Measurements from ENCODE around the gene SYCE1L.

DNA sequence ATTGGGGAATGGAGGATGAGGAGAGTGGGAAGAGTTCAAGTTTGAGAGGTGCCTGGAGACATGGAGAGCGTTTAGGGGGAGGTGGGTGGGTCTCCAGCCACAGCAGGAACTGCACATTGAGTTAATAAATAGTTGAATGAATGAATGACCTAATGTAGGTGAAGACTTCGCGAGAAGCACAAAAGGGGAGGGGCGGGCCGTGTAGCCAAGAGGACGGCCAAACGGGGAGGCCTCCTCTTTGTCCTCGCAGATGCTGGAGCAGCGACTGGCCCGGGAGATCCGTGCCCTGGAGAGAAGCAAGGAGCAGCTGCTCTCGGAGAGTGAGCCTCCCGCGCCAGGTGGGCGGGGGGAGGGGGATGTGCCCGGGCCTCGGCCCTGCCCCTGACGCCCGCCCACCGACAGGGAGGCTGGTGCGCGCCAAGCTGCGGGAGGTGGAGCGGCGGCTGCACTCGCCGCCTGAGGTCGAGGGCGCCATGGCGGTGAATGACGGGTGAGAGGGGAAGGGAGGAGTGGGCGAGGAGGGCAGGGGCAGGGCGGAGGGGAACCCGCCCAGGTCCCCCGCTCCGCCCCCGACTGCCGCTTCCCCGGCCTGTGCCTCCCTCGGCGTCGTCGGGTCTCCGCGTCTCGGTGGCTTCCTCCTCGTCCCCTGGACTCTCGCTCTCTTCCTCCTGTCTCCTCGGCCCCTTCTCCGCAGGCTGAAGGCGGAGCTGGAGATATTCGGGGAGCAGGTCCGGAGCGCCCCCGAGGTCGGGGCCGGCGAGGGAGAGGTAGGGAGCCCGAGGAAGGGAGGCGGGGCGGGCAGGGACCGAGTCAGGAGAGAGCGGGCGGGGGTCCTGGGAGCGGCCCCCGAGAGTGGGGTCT, 12.9 kb downstream of the SYCE1L start:
- TF ChIP-seq TAF1 (IDR thresholded peaks at IDR 0.05; ENCODE audit: low read depth, low read length) (no peak), POLR2A (IDR thresholded peaks at IDR 0.05; ENCODE audit: low read depth, low read length) (no peak), POLR2AphosphoS5 (IDR thresholded peaks at IDR 0.05; ENCODE audit: low read depth, low read length) (no peak), POU2F2 (IDR thresholded peaks at IDR 0.05; ENCODE audit: low read depth, low read length) (no peak), PAX5 (IDR thresholded peaks at IDR 0.05; ENCODE audit: insufficient read depth, low read length, severe bottlenecking) (no peak)
